Motor neuron (in vitro differentiated cells): ENCODE measurements around the gene PSTK. TPM values are rescaled to one million over a fixed set of nuclear protein-coding genes. Genes with fewer than 3 reads are reported as not detected.

Experiments used
- ATAC-seq, 8 experiments: fragments of 200-7000 bp; cut with Tn5 transposase; replicated peaks in 6 of 8; 2 replicates each; pipeline ENCODE4 v1.8.0; 2021; ENCODE audit warnings: mild to moderate bottlenecking in 8 of 8, moderate library complexity in 8 of 8
- H3K27ac ChIP-seq, 2 donors: fragments of 250-450 bp; sonication (Bioruptor Pico); 2 replicates each; pipeline ENCODE4 v1.9.0; 2021; ENCODE audit warnings: antibody characterized with exemption in 2 of 2, mild to moderate bottlenecking in 2 of 2, moderate library complexity in 1 of 2
- H3K4me1 ChIP-seq, 2 donors: fragments of 250-450 bp; sonication (Bioruptor Pico); replicated peaks in 1 of 2; 2 replicates each; pipeline ENCODE4 v1.6.1; 2021; ENCODE audit warnings: antibody characterized with exemption in 2 of 2, mild to moderate bottlenecking in 2 of 2, moderate library complexity in 1 of 2
- H3K4me3 ChIP-seq, 5 donors: fragments of 250-450 bp; sonication (Bioruptor Pico); 2 replicates each; pipeline ENCODE4 v1.9.0; 2021; ENCODE audit warnings: antibody characterized with exemption in 5 of 5, mild to moderate bottlenecking in 5 of 5, moderate library complexity in 4 of 5
- WGBS, 10 experiments: fragments of 450-650 bp; shearing (Covaris generic); methylation state at CpG; one replicate each; pipeline ENCODE4 v1.0.0; 2022; 5-methylcytosine and 5-hydroxymethylcytosine counted together
- in situ Hi-C, 9 experiments: fragments of 400-800 bp; cut with MboI; loops; one replicate each; pipeline ENCODE4 v1.15.0; 2021; ENCODE audit warnings: low sequenced_read_pairs in 9 of 9, low pct_unique_long_range_greater_than_20kb in 2 of 9; ENCODE audit not compliant: unreplicated experiment in 9 of 9
- total RNA-seq, 8 experiments: library from RNA; unstranded; fragments of 300-600 nt; gene quantifications; 2 replicates each; pipeline versions ENCODE4 v1.2.3 to v1.2.4, GENCODE V29; 2022

Gene PSTK
- total RNA-seq, 8 experiments from 2014 or later = 5.6 to 10.3 (median 9.1) TPM

DNA sequence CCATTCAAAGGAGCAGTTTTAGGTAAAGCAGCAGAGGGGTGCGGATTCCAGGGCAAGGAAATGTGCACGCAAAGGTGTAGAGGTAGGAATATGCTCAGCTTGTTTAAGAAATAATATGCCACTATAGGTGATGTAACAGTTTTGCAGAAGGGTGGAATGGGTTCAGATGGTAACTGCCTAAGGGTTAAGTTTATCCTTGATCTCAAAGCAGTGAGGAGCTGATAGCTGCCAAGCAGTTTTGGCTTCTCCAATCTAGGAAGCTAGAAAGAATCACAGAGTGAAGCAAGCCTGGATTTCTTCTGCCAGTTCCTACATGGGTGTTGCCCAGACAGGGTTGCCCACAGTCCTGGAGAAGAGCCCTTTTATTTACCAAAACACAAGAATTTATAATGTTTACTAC, 34.6 kb downstream of the PSTK start:
- ATAC-seq = no peak
- WGBS, 10 experiments = 14 to 100% (median 100%) methylated on average over 1 to 2 of the region's 2 CpGs; no CpG with 5 or more reads in 2 of the 10 experiments
- H3K4me3 ChIP-seq = no peak overlapping the region
- peaks cover 2 to 4% of the 10 kb centered on the region in 2 donors for H3K4me1 ChIP-seq
- H3K27ac ChIP-seq = no peak overlapping the region
- in situ Hi-C loops = no loop called here

DNA sequence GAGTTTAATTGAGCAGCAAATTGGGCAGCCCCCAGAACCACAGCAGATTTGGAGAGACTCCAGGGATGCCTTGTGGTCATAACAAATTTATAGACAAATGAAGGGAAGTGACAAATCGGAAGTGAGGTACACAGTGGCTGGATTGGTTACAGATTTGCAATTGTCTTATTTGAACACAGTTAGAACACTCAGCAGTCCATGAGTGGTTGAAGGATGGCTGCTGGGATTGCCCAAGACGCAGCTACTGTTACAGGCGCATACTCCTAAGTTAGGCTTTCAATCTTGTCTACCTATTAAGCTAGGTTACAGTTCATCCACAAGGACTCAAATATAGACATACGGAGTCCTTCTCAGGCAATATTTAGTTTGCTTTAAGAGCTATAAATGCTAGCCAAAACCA, 36.0 kb downstream of the PSTK start:
- no peaks in the 10 kb centered on the region for H3K4me1 ChIP-seq
- no peak overlapping the region for H3K27ac ChIP-seq
- in situ Hi-C loops = no loop called here
- no peak for ATAC-seq
- no peak overlapping the region for H3K4me3 ChIP-seq
- 70 to 100% (median 92%) methylated on average over 1 to 4 of the region's 4 CpGs for WGBS, 10 experiments

DNA sequence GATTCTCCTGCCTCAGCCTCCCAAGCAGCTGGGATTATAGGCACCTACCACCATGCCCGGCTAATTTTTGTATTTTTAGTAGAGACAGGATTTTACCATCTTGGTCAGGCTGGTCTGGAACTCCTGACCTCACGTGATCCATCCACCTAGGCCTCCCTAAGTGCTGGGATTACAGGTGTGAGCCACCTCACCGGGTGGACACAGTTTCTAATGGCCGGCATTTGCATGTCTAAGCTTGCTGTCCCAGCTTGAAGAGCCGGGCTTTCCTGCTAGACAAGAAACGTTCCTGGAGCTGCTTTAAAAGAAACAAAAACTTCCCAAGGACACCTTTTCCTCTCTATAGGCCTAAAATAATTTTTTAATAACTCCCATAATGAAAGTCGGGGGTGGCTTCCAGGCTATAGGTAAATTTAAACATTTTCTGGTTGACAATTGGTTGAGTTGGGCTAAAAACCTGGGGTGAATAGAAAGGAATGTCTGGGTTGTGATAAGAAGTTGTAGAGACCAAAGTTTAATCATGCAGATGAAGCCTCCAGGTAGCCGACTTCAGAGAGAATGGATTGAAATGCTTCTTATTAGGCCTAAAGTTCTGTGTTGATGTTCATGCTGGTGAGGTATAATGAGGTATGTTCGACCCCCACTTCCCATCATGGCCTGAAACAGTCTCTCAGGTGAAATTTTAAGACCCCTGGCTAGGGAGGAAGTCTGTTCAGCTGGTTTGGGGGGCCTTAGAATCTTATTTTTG, 37.4 kb downstream of the PSTK start:
- in situ Hi-C loops = no loop called here
- H3K4me1 ChIP-seq = no peaks in the 10 kb centered on the region
- H3K4me3 ChIP-seq = no peak overlapping the region
- no peak overlapping the region for H3K27ac ChIP-seq
- no peak for ATAC-seq
- 47 to 80% (median 60%) methylated on average over 2 to 9 of the region's 9 CpGs for WGBS, 10 experiments

DNA sequence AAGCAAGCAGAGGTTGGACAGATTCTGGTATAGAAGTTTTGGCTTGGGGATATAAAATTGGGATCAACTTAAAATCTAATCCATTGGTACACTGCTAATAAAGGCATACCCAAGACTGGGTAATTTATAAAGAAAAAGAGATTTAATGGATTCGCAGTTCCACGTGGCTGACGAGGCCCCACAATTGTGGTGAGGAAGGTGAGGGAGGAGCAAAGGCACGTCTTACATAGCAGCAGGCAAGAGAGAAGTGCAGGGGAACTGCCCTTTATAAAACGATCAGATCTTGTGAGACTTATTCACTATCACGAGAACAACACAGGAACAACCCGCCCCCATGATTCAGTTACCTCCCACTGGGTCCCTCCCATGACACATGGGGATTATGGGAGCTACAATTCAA, 38.3 kb downstream of the PSTK start:
- Histone ChIP-seq H3K27ac (no peak overlapping the region), H3K4me3 (no peak overlapping the region), H3K4me1 (no peaks in the 10 kb centered on the region)
- in situ Hi-C loops = no loop called here
- no peak for ATAC-seq
- 0 to 89% (median 71%) methylated on average over 1 to 7 of the region's 7 CpGs; no CpG with 5 or more reads in 3 of the 10 experiments for WGBS, 10 experiments

DNA sequence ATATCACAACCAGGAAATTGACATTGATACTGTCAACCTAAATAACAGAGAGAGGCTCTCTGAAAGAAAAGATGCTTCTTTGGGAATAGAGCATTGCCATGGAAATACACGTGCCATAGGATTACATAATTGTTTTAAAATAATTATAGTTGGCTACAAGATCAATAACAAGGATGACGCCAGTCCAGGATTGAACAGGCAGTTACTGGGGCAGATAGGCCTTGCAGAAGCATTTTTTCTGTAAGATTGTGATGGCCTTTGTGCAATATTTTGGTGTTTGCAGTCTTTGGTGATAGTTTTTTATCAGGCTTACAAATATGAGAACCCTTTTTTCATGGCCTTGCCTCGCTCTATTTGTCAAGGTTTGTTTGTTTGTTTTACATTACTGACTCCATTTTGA, 39.1 kb downstream of the PSTK start:
- in situ Hi-C loops = no loop called here
- Histone ChIP-seq H3K4me1 (no peaks in the 10 kb centered on the region), H3K4me3 (no peak overlapping the region), H3K27ac (no peak overlapping the region)
- WGBS, 10 experiments = 56 to 100% (median 81%) methylated on average over 1 to 3 of the region's 3 CpGs; no CpG with 5 or more reads in 1 of the 10 experiments
- no peak for ATAC-seq

DNA sequence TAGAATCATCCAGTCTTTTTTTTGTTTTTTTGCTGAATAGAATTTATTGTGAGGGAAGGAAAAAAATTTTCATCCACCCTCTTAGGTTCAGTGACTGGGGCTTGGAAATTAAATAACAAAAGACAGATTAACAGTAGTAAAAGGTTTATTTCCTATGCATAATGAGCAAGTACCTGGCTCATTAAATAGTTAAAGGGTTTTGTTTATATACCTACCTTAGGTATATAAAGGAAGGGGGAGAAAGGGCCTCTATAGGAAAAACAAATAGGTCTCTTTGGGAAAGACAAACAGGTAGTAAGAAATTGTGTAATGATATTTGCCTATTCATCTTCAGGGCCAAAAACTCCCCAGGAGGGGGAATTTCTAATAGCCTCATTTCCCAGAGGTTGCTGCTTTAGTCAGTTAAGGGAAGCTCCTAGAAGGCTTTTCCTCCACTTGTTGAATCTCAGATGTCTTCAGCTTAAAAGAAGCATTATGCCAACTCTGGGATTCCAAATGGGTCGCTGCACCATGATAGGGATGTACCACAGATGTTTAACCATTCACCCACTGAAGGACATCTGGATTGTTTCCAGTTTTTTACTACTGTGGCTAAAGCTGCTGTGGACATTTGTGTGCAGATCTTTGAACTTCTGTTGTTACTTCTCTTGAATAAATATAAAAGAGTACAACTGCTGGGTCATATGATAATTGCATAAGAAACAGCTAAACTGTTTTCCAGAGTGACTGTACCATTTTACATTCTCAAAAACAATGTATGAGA, 39.9 kb downstream of the PSTK start:
- Histone ChIP-seq H3K4me1 (no peaks in the 10 kb centered on the region), H3K4me3 (no peak overlapping the region), H3K27ac (no peak overlapping the region)
- peak in 1 of 8 experiments; percentile 30 for ATAC-seq
- WGBS, 10 experiments = 0 to 100% (median 79%) methylated on average over 1 of the region's 1 CpG; no CpG with 5 or more reads in 4 of the 10 experiments
- in situ Hi-C loops = no loop called here

DNA sequence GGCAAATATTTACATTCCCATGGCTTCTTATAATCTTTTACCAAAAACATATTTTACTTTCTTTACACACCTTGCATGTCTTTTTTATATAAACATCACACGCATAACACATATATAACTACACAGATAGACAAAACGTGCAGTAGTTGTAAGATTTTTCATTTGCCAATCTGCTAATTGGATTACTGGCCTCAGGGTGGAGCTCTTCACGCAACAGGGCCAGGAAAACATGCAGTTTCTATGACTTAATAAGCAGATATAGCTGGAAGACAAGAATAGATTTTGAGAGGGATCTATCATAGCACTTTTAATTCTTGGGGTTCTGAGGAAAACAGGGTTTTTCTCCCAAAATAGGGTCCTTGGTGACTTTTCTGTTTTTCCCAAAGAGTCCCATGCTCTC, 41.3 kb downstream of the PSTK start:
- no peak overlapping the region for H3K27ac ChIP-seq
- no peaks in the 10 kb centered on the region for H3K4me1 ChIP-seq
- in situ Hi-C loops = no loop called here
- H3K4me3 ChIP-seq = no peak overlapping the region
- ATAC-seq = peak in 1 of 8 experiments; percentile 45
- WGBS, 10 experiments = 53 to 86% (median 71%) methylated on average over 1 to 3 of the region's 3 CpGs; no CpG with 5 or more reads in 2 of the 10 experiments

DNA sequence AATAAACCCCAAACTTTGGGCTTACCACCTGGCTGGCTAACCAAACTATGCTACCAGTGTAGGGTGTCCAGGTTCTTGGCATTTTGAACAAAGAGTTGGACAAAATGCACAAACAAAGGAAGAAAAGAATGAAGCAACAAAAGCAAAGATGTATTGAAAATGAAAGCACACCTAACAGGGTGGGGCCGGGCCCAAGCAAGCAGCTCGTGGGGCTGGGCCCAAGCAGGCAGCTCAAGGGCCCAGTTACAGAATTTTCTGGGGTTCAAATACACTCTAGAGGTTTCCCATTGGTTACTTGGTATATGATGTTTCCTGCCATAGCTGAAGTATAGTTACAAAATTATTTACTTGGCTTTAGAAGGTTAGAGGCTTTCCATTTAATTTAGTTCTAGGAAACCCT, 44.3 kb downstream of the PSTK start:
- no peak overlapping the region for H3K27ac ChIP-seq
- in situ Hi-C loops = no loop called here
- 79 to 100% (median 92%) methylated on average over 1 to 2 of the region's 2 CpGs; no CpG with 5 or more reads in 5 of the 10 experiments for WGBS, 10 experiments

DNA sequence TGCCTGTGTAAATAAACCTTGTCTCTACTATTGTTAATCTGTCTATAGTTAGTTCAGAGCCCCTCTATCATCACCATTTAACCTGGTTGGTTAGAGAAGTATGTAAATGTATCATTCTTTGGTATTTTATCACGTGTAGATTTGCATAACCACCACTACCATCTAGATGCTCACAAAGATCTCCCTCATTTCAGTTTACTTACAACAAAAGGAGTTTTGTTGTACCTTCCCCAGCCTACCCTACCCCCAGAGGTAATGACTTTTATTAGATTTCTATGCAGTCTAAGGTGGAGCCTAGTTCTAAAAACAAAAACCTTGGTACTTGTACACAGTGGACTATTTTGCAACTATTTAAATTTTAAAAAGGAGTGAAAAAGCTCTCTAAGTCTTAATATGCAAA, 46.1 kb downstream of the PSTK start:
- Histone ChIP-seq H3K4me1 (peaks cover 0 to 5% of the 10 kb centered on the region in 2 donors), H3K27ac (no peak overlapping the region), H3K4me3 (no peak overlapping the region)
- in situ Hi-C loops = loop anchor here in 6 of 9 experiments (25.0 kb wide), 3 partner anchors 111 to 536 kb away; partner anchors contain the start of genes HMX2 (in 1 of the 6) and HMX3 (in 1 of the 6)
- ATAC-seq = peak in 3 of 8 experiments; percentile 26 to 62 (median 28)
- WGBS, 10 experiments = 0 to 43% (median 32%) methylated on average over 1 of the region's 1 CpG; no CpG with 5 or more reads in 4 of the 10 experiments

More for the DNA sequence above, 44.3 kb downstream of the PSTK start:
- peaks cover 0 to 5% of the 10 kb centered on the region in 2 donors for H3K4me1 ChIP-seq
- no peak overlapping the region for H3K4me3 ChIP-seq
- no peak for ATAC-seq

DNA sequence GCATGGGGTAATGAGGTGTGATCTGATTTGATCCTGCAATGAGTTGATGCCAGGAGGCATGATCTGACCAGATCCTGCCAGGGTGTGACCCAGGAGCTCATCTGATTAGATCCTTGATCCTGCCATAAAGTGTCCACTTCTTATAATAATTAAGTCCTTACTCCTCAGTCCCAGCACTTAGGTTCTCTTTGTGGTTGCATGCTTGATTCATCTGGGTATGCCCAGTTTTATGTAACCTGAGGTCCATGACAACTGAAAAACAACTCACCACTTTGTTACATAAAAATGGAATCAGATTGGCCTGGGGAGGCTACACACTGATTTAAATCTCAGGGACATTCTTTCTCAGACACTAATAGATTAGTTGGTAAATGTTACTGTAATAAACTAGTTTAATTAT, 47.7 kb downstream of the PSTK start:
- in situ Hi-C loops = loop anchor here in 6 of 9 experiments (25.0 kb wide), 3 partner anchors 109 to 534 kb away; partner anchors contain the start of genes HMX2 (in 1 of the 6) and HMX3 (in 1 of the 6)
- peak in 3 of 8 experiments; percentile 17 to 82 (median 59) for ATAC-seq
- H3K4me1 ChIP-seq = peaks cover 0 to 5% of the 10 kb centered on the region in 2 donors
- H3K4me3 ChIP-seq = no peak overlapping the region
- H3K27ac ChIP-seq = no peak overlapping the region

DNA sequence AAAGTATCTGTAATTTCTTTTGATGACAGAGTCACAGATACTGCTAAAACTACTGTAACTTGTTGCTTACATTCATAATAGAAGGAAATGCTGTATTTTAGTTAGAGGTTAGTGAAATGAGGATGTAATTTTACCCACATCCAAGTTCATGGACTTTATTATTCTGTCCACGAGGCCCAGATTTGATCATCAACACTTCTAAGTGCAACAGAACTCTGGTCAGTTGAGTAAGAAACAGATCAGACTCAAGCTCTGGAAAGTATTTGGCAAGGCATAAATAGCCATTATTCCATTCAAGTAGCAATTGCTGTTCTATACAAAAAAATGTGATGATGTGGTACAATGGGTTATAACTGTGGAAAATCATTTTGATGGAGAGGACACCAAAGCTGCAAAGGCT, 50.9 kb downstream of the PSTK start:
- Histone ChIP-seq H3K27ac (no peak overlapping the region), H3K4me3 (no peak overlapping the region), H3K4me1 (peaks cover 0 to 5% of the 10 kb centered on the region in 2 donors)
- in situ Hi-C loops = loop anchor here in 6 of 9 experiments (25.0 kb wide), 3 partner anchors 106 to 531 kb away; partner anchors contain the start of genes HMX2 (in 1 of the 6) and HMX3 (in 1 of the 6)
- 43 to 100% (median 83%) methylated on average over 1 of the region's 1 CpG; no CpG with 5 or more reads in 7 of the 10 experiments for WGBS, 10 experiments
- no peak for ATAC-seq

DNA sequence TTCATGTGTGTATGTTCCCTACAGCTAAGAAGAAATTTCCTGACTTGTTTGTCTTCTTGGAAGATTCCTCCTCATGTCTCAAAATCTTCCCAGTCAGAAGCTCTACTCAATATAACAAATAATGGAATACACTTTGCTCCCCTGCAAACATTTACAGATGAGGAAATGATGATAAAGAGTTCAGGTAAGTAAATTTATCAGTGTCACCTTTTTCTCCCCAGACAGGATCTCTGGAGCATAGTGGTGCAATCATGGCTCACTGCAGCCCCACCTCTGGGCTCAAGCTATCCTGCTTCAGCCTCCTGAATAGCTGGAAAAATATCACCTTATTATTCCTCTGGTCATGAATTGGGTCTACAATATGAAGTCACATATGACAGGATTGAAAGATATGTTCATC, 54.1 kb downstream of the PSTK start:
- ATAC-seq = no peak
- Histone ChIP-seq H3K4me3 (no peak overlapping the region), H3K4me1 (no peaks in the 10 kb centered on the region), H3K27ac (no peak overlapping the region)
- in situ Hi-C loops = loop anchor here in 6 of 9 experiments (25.0 kb wide), 3 partner anchors 103 to 528 kb away; partner anchors contain the start of genes HMX2 (in 1 of the 6) and HMX3 (in 1 of the 6)
